Stimulated activated naive CD8-positive, alpha-beta T cell treated with anti-CD3 and anti-CD28 coated beads, Interleukin-15, Interleukin-2, amounts not matched to agents 100 ng/mL and 50 ng/mL, for 24 hours (primary cell): ENCODE data around the gene C9.

ENCODE experiments used
- H3K27ac Mint-ChIP-seq: one replicate; pipeline ENCODE4 v1.8.0; 2021; ENCODE audit warnings: mild to moderate bottlenecking, mixed read lengths
- H3K27me3 Mint-ChIP-seq: one replicate; pipeline ENCODE4 v1.8.0; 2021; ENCODE audit warnings: mixed read lengths
- H3K36me3 Mint-ChIP-seq: one replicate; pipeline ENCODE4 v1.8.0; 2021; ENCODE audit warnings: low read depth, mixed read lengths
- H3K4me1 Mint-ChIP-seq: one replicate; pipeline ENCODE4 v1.8.0; 2021; ENCODE audit warnings: low read depth, mixed read lengths
- H3K4me3 Mint-ChIP-seq: one replicate; pipeline ENCODE4 v1.8.0; 2021; ENCODE audit warnings: mild to moderate bottlenecking, mixed read lengths
- H3K9me3 Mint-ChIP-seq: one replicate; pipeline ENCODE4 v1.8.0; 2021; ENCODE audit warnings: mixed read lengths

The C9 gene

GRCh38 chr5:39390945-39391344 is 26.6 kb upstream of the C9 start:
- Mint-ChIP-seq H3K4me3 (no peak overlapping the region), H3K4me1 (no peaks in the 10 kb centered on the region), H3K36me3 (no peaks in the 10 kb centered on the region), H3K9me3 (no peaks in the 10 kb centered on the region), H3K27me3 (no peaks in the 10 kb centered on the region), H3K27ac (no peak overlapping the region)

GRCh38 chr5:39387293-39387692 is 23.0 kb upstream of the C9 start:
- Mint-ChIP-seq H3K4me3 (no peak overlapping the region), H3K9me3 (no peaks in the 10 kb centered on the region), H3K4me1 (no peaks in the 10 kb centered on the region), H3K27me3 (no peaks in the 10 kb centered on the region), H3K36me3 (no peaks in the 10 kb centered on the region), H3K27ac (no peak overlapping the region)

- H3K36me3 Mint-ChIP-seq: no peaks in the 10 kb centered on the region
Measured at GRCh38 chr5:39384271-39384670, 20.0 kb upstream of the C9 start.

GRCh38 chr5:39381376-39381775 is 17.1 kb upstream of the C9 start:
- no peak overlapping the region for H3K27ac Mint-ChIP-seq

More at GRCh38 chr5:39384271-39384670, 20.0 kb upstream of the C9 start:
- Mint-ChIP-seq H3K27ac (no peak overlapping the region), H3K4me1 (no peaks in the 10 kb centered on the region), H3K27me3 (no peaks in the 10 kb centered on the region), H3K4me3 (no peak overlapping the region), H3K9me3 (no peaks in the 10 kb centered on the region)

GRCh38 chr5:39379693-39380092 is 15.4 kb upstream of the C9 start:
- Mint-ChIP-seq H3K27me3 (peaks cover 2% of the 10 kb centered on the region), H3K36me3 (no peaks in the 10 kb centered on the region), H3K4me3 (no peak overlapping the region), H3K27ac (no peak overlapping the region), H3K4me1 (no peaks in the 10 kb centered on the region), H3K9me3 (no peaks in the 10 kb centered on the region)

More at GRCh38 chr5:39381376-39381775, 17.1 kb upstream of the C9 start:
- H3K27me3 Mint-ChIP-seq: no peaks in the 10 kb centered on the region
- H3K9me3 Mint-ChIP-seq: no peaks in the 10 kb centered on the region
- H3K4me3 Mint-ChIP-seq: no peak overlapping the region
- no peaks in the 10 kb centered on the region for H3K36me3 Mint-ChIP-seq
- H3K4me1 Mint-ChIP-seq: no peaks in the 10 kb centered on the region

- Mint-ChIP-seq H3K27ac (no peak overlapping the region), H3K4me3 (no peak overlapping the region), H3K4me1 (no peaks in the 10 kb centered on the region), H3K27me3 (peaks cover 2% of the 10 kb centered on the region), H3K36me3 (no peaks in the 10 kb centered on the region), H3K9me3 (no peaks in the 10 kb centered on the region)
Measured at GRCh38 chr5:39377613-39378012, 13.3 kb upstream of the C9 start.

- H3K9me3 Mint-ChIP-seq: no peaks in the 10 kb centered on the region
- H3K27ac Mint-ChIP-seq: no peak overlapping the region
- H3K4me3 Mint-ChIP-seq: no peak overlapping the region
- no peaks in the 10 kb centered on the region for H3K4me1 Mint-ChIP-seq
- no peaks in the 10 kb centered on the region for H3K36me3 Mint-ChIP-seq
- H3K27me3 Mint-ChIP-seq: peaks cover 2% of the 10 kb centered on the region
Measured at GRCh38 chr5:39376293-39376714, 12.0 kb upstream of the C9 start.

- Mint-ChIP-seq H3K27me3 (peaks cover 2% of the 10 kb centered on the region), H3K4me3 (no peak overlapping the region), H3K9me3 (no peaks in the 10 kb centered on the region), H3K36me3 (no peaks in the 10 kb centered on the region), H3K4me1 (no peaks in the 10 kb centered on the region), H3K27ac (no peak overlapping the region)
Measured at GRCh38 chr5:39373791-39374190, 9.5 kb upstream of the C9 start.

- H3K36me3 Mint-ChIP-seq: no peaks in the 10 kb centered on the region
- H3K4me3 Mint-ChIP-seq: no peak overlapping the region
- no peak overlapping the region for H3K27ac Mint-ChIP-seq
- no peaks in the 10 kb centered on the region for H3K4me1 Mint-ChIP-seq
- H3K9me3 Mint-ChIP-seq: no peaks in the 10 kb centered on the region
- H3K27me3 Mint-ChIP-seq: peaks cover 2% of the 10 kb centered on the region
Measured at GRCh38 chr5:39371367-39371635, 7.0 kb upstream of the C9 start.

GRCh38 chr5:39370555-39371366 is 6.5 kb upstream of the C9 start:
- Mint-ChIP-seq H3K36me3 (no peaks in the 10 kb centered on the region), H3K9me3 (no peaks in the 10 kb centered on the region), H3K27ac (no peak overlapping the region), H3K4me1 (no peaks in the 10 kb centered on the region), H3K27me3 (peaks cover 2% of the 10 kb centered on the region), H3K4me3 (no peak overlapping the region)

GRCh38 chr5:39369123-39369815 is 5.0 kb upstream of the C9 start:
- Mint-ChIP-seq H3K4me3 (no peak overlapping the region), H3K36me3 (no peaks in the 10 kb centered on the region), H3K27ac (no peak overlapping the region), H3K4me1 (no peaks in the 10 kb centered on the region), H3K9me3 (no peaks in the 10 kb centered on the region), H3K27me3 (no peaks in the 10 kb centered on the region)

- Mint-ChIP-seq H3K9me3 (no peaks in the 10 kb centered on the region), H3K27me3 (no peaks in the 10 kb centered on the region), H3K36me3 (no peaks in the 10 kb centered on the region), H3K4me1 (no peaks in the 10 kb centered on the region), H3K27ac (no peak overlapping the region), H3K4me3 (no peak overlapping the region)
Measured at GRCh38 chr5:39368116-39368515, 3.8 kb upstream of the C9 start.

GRCh38 chr5:39367711-39368110 is 3.4 kb upstream of the C9 start:
- Mint-ChIP-seq H3K4me3 (no peak overlapping the region), H3K4me1 (no peaks in the 10 kb centered on the region), H3K27ac (no peak overlapping the region), H3K9me3 (no peaks in the 10 kb centered on the region), H3K36me3 (no peaks in the 10 kb centered on the region), H3K27me3 (no peaks in the 10 kb centered on the region)

- H3K27ac Mint-ChIP-seq: no peak overlapping the region
- H3K27me3 Mint-ChIP-seq: no peaks in the 10 kb centered on the region
Measured at GRCh38 chr5:39363217-39363616, 1.1 kb downstream of the C9 start.

GRCh38 chr5:39362646-39363045 is 1.6 kb downstream of the C9 start:
- Mint-ChIP-seq H3K36me3 (no peaks in the 10 kb centered on the region), H3K9me3 (no peaks in the 10 kb centered on the region), H3K27ac (no peak overlapping the region), H3K4me3 (no peak overlapping the region), H3K27me3 (no peaks in the 10 kb centered on the region), H3K4me1 (no peaks in the 10 kb centered on the region)

More at GRCh38 chr5:39363217-39363616, 1.1 kb downstream of the C9 start:
- no peaks in the 10 kb centered on the region for H3K36me3 Mint-ChIP-seq
- H3K9me3 Mint-ChIP-seq: no peaks in the 10 kb centered on the region
- H3K4me3 Mint-ChIP-seq: no peak overlapping the region
- no peaks in the 10 kb centered on the region for H3K4me1 Mint-ChIP-seq

GRCh38 chr5:39361306-39361705 is 3.0 kb downstream of the C9 start:
- H3K36me3 Mint-ChIP-seq: no peaks in the 10 kb centered on the region
- no peaks in the 10 kb centered on the region for H3K9me3 Mint-ChIP-seq
- no peak overlapping the region for H3K27ac Mint-ChIP-seq
- H3K4me3 Mint-ChIP-seq: no peak overlapping the region
- no peaks in the 10 kb centered on the region for H3K27me3 Mint-ChIP-seq
- no peaks in the 10 kb centered on the region for H3K4me1 Mint-ChIP-seq
